Right renal cortex interstitium (tissue), 3 donors: ENCODE measurements around the gene NAT14. TPM values are rescaled to one million over a fixed set of nuclear protein-coding genes. Genes with fewer than 3 reads are reported as not detected.
"Not testable (repeated sequence)": the region's sequence is repeated elsewhere in the genome, so short reads cannot be mapped to it uniquely, and the experiment has no call there.

Experiments
- DNase-seq, 3 donors: peaks; one replicate each; pipeline ENCODE4 v3.0.0-alpha.2; 2013; ENCODE audit warnings: low read depth in 3 of 3, low spot score in 2 of 3
- polyA plus RNA-seq, 3 donors: library from polyadenylated mRNA; unstranded; fragments of 120-200 nt; gene quantifications; one replicate each; pipeline ENCODE4 v1.2.1, GENCODE V29; 2013; ENCODE audit not compliant: insufficient read length in 3 of 3

Gene NAT14
- polyA plus RNA-seq, 3 donors, result 44.7 to 51.7 (median 45.9) TPM

DNA sequence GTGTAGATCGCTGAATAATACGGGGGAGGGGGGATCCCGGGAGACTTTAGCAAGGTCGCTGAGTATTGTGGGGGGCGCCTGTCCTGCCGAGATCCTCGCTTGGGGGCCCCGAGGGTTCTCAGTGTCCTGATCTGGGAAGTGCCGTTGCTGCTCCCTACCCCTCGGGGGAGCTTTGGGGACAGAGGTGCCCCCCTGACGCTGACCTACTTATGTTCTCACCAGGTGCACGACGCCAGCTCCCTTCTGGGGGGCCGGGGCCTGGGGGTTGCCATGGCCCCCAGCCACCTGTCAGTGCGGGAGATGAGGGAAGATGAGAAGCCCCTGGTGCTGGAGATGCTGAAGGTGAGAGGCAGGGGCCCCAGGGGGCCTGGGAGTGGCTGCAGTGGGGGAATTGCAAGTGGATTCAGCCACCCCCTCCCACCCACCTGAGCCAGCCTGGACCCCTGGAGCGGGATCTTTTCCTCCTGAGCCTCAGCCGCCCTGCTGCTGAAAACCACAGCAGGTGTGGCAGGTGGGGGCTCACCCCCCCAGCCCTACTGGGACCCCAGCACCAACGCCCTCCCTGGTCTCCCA is 537 bp downstream of the NAT14 start:
- DNase-seq, result no peak

- no peak for DNase-seq
Observed at GRCh38 chr19:55486043-55486970, 1.3 kb downstream of the NAT14 start.

DNA sequence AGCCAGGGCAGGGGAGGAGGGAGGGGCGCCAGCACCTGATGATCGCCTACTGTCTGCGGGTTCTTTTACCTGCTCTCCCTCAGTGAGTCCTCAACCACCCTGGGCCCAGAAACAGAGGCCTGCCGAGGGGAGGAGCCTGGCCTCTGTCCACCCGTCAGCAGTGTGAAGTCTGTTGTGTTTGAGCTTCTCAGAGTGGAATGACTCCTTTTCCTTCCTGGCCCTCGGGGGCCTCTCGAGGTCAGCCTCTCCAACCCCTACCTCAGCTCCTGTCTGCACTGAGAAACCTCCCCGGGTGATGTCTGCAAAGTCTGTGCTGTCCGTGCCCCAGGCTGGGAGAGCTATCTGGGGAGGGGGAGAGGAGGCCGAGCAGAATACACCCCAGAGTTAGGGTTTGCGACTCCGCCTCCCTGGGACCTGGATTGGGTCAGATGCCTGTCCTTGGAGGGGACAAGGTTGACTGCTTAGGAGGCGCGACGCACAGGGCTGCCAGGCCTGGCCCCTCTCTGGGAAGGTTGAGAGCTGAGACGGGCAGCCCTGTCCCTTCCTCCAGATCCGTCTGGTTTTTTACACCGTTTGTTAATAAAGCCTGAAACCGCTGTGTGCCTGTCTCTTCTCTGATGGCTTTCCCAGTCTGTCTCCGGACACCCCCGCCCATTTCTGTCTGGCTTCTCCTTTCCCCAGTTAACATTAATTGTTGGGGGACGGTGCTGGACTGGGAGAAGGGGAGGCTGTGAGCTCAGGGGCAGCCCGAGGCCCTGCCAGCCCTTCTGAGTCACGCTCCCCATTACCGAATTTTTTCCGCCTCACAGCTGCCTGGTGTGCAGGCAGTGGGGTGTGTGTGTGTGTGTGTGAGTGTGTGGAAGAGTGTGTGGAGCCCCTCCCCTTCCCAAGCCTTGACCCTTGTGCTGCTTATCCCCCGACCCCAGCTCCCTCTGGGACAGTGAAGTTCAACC is 2.3 kb downstream of the NAT14 start:
- no peak for DNase-seq

DNA sequence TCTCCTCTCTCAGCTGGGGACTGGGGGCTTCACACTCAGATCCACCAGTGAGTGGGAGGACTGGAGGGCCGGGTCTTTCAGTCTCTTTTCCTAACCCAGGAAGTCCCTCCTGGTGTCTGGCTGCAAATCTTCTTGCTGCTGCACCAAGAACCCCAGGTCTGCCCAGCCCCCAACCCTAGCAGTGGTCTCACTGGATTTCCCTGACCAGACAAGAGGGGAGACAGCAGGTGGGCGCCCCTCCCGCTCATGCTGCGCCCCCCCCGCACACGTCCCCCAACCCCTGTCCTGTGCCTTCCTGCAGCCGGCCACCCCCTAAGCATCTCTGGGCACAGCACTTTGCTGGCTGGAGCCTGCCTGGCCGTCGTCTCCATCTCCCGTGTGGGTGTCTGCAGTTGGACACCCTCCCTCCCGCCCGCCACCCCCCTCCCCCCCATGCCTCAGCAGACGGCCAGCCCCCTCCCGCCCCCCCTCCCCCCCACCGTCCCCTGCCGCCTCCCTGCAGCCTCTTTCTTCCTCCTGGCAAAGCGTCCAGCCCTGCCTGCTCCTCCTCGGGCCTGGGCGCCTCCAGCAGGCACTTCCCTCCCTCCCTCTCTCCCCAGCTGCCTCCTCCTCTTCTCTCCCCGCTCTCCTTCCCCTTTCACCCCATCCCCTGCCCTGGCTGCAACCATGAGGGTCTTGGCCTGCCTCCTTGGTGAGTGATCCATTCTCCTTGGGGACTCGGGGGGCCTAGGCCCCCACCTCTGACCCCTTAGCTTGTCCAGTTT is 3.1 kb downstream of the NAT14 start, which contains the start of gene SSC5D:
TSS of gene SSC5D (plus strand) at position 513 of the 764 bp plus-strand sequence. CDS start at position 667, 154 bp downstream.
- no peak for DNase-seq

DNA sequence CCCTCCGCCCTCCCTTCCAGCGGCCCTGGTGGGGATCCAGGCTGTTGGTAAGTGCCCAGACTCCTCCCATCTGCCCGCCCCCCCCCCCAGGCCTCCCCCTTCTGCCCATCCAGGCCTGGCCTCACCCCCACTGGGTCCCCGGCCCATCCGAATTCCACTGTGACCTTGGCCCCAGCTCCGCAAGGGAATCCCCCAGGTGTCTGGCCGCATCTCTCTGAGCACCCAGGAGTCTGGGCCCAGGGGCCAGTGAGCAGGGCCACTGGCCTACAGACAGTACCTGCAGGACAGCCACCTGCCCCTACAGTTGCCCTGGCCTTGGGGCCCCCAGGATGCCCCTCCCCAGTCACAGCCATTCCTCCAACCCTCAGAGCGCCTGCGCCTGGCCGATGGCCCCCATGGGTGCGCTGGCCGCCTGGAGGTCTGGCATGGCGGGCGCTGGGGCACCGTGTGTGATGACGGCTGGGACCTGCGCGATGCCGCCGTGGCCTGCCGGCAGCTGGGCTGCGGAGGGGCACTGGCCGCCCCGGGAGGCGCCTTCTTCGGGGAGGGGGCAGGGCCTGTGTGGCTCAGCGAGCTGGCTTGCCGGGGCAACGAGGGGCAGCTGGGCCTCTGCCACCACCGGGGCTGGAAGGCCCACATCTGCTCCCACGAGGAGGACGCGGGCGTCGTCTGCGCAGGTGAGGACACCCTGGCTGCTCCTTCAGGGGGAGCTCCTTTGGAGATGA is 4.2 kb downstream of the NAT14 start:
- no peak for DNase-seq

DNA sequence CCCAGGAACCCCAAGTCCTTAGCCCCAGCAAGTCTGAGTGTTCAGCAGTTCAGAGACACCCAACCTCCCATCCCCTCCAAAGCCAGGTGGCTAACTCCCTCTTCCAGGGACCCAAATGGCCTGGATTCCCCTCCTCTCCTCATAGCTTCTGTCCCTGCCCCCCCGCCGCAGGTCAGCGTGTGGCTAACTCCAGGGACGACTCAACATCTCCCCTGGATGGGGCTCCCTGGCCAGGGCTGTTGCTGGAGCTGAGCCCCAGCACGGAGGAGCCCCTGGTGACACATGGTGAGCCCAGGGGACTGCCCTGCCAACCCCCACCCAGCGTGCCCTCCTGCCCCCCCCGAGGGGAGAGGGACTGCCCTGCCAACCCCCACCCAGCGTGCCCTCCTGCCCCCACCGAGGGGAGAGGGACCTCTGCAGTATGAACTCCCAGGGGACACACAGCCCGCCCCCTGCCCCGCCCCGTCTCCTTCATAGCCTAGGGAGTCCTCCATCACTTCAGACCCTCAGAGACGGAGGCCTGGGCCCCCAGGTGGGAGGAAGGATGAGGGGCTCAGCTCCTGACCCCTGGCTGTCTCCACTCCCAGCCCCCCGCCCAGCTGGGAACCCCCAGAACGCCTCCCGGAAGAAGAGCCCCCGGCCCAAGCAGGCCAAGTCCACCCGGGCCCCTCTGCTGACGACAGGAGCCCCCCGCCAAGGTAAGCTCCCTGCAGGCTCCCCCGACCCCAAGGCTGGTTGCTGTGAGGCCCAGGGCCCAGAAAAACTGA is 4.9 kb downstream of the NAT14 start:
- no peak for DNase-seq

- no peak for DNase-seq
Observed at GRCh38 chr19:55490478-55491432, 5.8 kb downstream of the NAT14 start.

DNA sequence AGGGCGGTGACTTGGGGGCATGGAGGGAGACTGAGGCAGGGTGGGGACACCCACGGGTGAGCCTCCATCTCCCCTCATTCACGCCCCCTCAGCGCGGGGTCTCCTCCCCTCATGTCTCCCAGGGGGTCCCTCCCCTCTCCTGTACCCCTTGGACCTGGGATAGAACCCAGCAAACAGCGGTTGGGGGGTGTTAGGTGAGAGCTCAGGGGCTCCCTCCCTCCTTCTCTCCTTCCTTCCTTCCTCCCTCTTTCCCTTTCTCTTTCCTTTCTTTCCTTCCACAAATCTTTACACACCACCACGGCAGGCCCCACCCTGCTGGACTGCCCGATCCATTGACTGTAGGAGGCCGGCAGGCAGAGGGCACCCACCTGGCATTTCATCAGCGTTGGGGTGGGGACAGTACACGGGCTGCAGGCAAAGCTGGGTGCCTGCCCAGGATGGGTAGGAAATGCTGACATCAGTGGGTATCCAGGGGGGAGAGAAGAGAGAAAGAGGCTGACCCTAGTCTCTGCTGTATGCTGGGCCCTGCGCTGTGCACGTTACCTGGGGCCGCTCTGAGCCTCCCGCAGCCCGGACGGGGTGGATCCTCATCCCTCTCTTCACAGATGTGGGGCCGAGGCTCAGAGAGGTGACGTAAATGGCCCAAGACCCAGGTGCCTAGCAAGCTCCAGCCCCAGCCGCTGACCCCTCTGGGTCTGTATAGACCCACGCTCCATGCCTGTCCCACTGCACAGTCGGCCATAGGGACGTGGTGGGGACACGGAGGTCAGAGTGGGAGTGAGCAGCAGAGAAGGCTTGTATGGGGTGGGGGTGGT is 6.8 kb downstream of the NAT14 start:
- DNase-seq, result no peak

- DNase-seq, result no peak
Observed at GRCh38 chr19:55492362-55492944, 7.5 kb downstream of the NAT14 start.

GRCh38 chr19:55493052-55493644 is 8.2 kb downstream of the NAT14 start:
- DNase-seq, result no peak

GRCh38 chr19:55493645-55494171 is 8.7 kb downstream of the NAT14 start:
- no peak for DNase-seq

- no peak for DNase-seq
Observed at GRCh38 chr19:55494172-55494761, 9.3 kb downstream of the NAT14 start.

DNA sequence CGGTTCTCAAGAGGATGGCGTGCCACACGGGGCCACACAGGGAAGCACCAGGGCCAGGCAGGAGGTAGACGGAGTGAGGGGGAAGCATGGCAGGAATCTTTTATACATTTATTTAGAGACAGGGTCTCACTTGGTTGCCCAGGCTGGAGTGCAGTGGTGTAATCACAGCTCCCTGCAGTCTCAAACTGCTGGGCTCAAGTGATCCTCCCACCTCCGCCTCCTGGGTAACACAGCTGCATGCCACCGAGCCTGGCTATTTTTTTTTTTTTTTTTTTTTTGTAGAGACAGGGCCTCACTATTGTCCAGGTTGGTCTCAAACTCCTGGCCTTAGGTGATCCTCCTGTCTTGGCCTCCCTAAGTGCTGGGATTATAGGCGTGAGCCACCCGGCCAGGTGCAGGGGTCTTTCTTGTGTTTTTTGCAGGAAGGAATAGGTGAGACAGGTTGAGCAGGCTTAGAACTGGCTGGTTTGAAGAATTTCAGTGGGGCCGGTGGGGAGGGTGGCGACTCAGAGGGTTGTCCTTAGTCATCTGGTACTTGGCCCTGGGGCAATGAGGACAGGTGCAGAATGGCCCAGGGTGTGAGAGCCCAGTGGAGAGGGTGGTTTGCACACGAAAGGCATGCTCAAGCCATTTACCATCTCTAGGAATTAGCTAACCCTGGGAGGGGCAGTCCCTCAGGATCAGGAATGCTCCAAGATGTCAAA is 10.8 kb downstream of the NAT14 start:
- no peak for DNase-seq

- DNase-seq, result not testable (repeated sequence)
Observed at GRCh38 chr19:55496820-55497219, 11.8 kb downstream of the NAT14 start.

DNA sequence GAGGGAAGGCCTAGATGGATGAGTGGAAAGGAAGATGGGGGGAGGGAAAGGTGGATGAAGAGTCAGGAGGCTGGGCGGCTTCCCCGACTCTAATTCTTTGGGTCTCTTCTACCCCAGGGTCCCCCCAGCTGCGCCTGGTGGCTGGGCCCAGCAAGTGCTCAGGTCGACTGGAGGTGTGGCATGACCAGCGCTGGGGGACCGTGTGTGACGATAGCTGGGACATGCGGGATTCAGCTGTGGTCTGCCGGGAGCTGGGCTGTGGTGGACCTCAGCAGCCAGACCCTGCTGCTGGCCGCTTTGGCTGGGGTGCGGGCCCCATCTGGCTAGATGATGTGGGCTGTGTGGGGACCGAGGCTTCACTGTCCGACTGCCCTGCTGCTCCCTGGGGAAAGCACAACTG is 12.8 kb downstream of the NAT14 start:
- no peak for DNase-seq
